Panc1 (cell line): Measurements from ENCODE around the gene PPFIA3. TPM values are rescaled to one million over a fixed set of nuclear protein-coding genes. Genes with fewer than 3 reads are reported as not detected.

Experiments
- ATAC-seq: fragments of 200-7000 bp; cut with Tn5 transposase; 2 replicates; pipeline ENCODE4 v1.9.1; 2020; ENCODE audit warnings: mild to moderate bottlenecking, moderate library complexity
- BruUV-seq: library from RNA; stranded (reverse); fragments of 400-500 nt; replicated peaks from 2 replicates; lab custom pipeline; 2021; lab: Mats Ljungman, UMichigan
- CTCF ChIA-PET: fragments of 300-600 bp; sonication (Branson Sonifier 250); formaldehyde crosslinking; loops from one replicate; lab custom pipeline; 2022; ENCODE audit warnings: antibody characterized with exemption; lab: Charles Lee
- POLR2A ChIA-PET: fragments of 300-600 bp; sonication (Branson Sonifier 250); formaldehyde crosslinking; loops from one replicate; lab custom pipeline; 2022; ENCODE audit warnings: antibody characterized with exemption; lab: Charles Lee
- DNase-seq: peaks from one replicate; pipeline ENCODE4 v3.0.0-alpha.2; 2010; ENCODE audit warnings: low read depth, low spot score
- H3K27ac ChIP-seq: 2 replicates; pipeline ENCODE4 v1.5.1; 2011; ENCODE audit warnings: mild to moderate bottlenecking, low read length, inconsistent platforms
- H3K27me3 ChIP-seq: fragments of 200-500 bp; sonication (Bioruptor generic); 2 replicates; pipeline ENCODE4 v1.6.0; 2014; ENCODE audit warnings: low read length, inconsistent platforms; ENCODE audit not compliant: control insufficient read depth, insufficient read depth
- H3K36me3 ChIP-seq: fragments of 200-500 bp; sonication (Bioruptor generic); 2 replicates; pipeline ENCODE4 v1.5.1; 2014; ENCODE audit warnings: inconsistent platforms, mild to moderate bottlenecking, low read length, moderate library complexity; ENCODE audit not compliant: control insufficient read depth, insufficient read depth
- H3K4me1 ChIP-seq: 2 replicates; pipeline ENCODE4 v1.5.1; 2011; ENCODE audit warnings: inconsistent platforms, mild to moderate bottlenecking, low read length, moderate library complexity; ENCODE audit not compliant: control insufficient read depth, insufficient read depth
- H3K4me3 ChIP-seq, 2 experiments: 2 replicates each; pipeline ENCODE4 v1.5.1; 2011 to 2012; ENCODE audit warnings: low read depth in 2 of 2, low read length in 2 of 2, mild to moderate bottlenecking in 2 of 2, inconsistent platforms in 1 of 2, moderate library complexity in 1 of 2
- H3K9me3 ChIP-seq: fragments of 200-500 bp; sonication (Bioruptor generic); 2 replicates; pipeline ENCODE4 v1.5.1; 2014; ENCODE audit warnings: low read depth, mild to moderate bottlenecking, inconsistent platforms, low read length, moderate library complexity; ENCODE audit not compliant: control insufficient read depth, insufficient read depth
- CTCF ChIP-seq: fragments of 450-650 bp; IDR thresholded peaks from 2 replicates; pipeline ENCODE4 v1.5.1; 2017; ENCODE audit warnings: mild to moderate bottlenecking
- POLR2AphosphoS5 ChIP-seq: IDR thresholded peaks from 2 replicates; pipeline ENCODE4 v1.6.1; 2012; ENCODE audit warnings: mild to moderate bottlenecking, low read depth, low read length, moderate library complexity
- REST ChIP-seq, 2 experiments: IDR thresholded peaks; 2 replicates each; pipeline ENCODE4 v1.6.1; 2011 to 2012; ENCODE audit warnings: low read depth in 2 of 2, control low read depth in 1 of 2, low read length in 1 of 2, mild to moderate bottlenecking in 1 of 2, moderate library complexity in 1 of 2; ENCODE audit not compliant: insufficient read depth in 1 of 2
- SIN3A ChIP-seq: IDR thresholded peaks from 2 replicates; pipeline ENCODE4 v1.6.1; 2012; ENCODE audit warnings: low read depth, mild to moderate bottlenecking, low read length, moderate library complexity, borderline replicate concordance; ENCODE audit not compliant: insufficient read depth
- TCF7L2 ChIP-seq: IDR thresholded peaks from 2 replicates; pipeline ENCODE4 v1.6.1; 2011; ENCODE audit warnings: mild to moderate bottlenecking, low read depth, low read length, inconsistent platforms
- in situ Hi-C: cut with HindIII; loops from 2 replicates; pipeline ENCODE4 v1.10.0; 2016; ENCODE audit warnings: low sequenced_read_pairs, low pct_unique_long_range_greater_than_20kb
- intact Hi-C: fragments of 100-400 bp; cut with micrococcal nuclease; formaldehyde crosslinking; loops from one replicate; pipeline ENCODE4 v1.10.0; 2022; ENCODE audit not compliant: unreplicated experiment
- total RNA-seq: library from RNA; stranded (reverse); gene quantifications from one replicate; pipeline ENCODE4 v1.2.1, GENCODE V29; 2021; ENCODE audit not compliant: unreplicated experiment

Gene PPFIA3
- total RNA-seq, 1 experiment from 2014 or later, result 21.7 TPM

GRCh38 chr19:49114630-49115363 lies 4.5 kb upstream of the PPFIA3 start:
- in situ Hi-C loops (no loop called here), intact Hi-C loops (no loop called here)
- H3K4me3 ChIP-seq, result peak overlapping the region; percentile 46 to 60
- no peak overlapping the region for H3K27ac ChIP-seq
- CTCF ChIA-PET, result interaction anchor here (0.6 to 1.9 kb wide), 8 partner anchors 13 to 212 kb away, joined by 3 to 6 read pairs (median 4); no protein-coding TSS in a partner anchor
- H3K9me3 ChIP-seq, result no peaks in the 10 kb centered on the region
- BruUV-seq, result no TSS peak
- DNase-seq (no peak), ATAC-seq (no peak)
- TF ChIP-seq TCF7L2 (no peak), POLR2AphosphoS5 (no peak), REST (IDR thresholded peaks at IDR 0.05; ENCODE audit: insufficient read depth in 1 of 2, low read depth in 2 of 2, low read length in 1 of 2) (no peak), SIN3A (no peak)
- POLR2A ChIA-PET, result interaction anchor here (0.6 kb wide), 1 partner anchor 1541 kb away, joined by 5 read pairs; no protein-coding TSS in a partner anchor
- H3K36me3 ChIP-seq, result no peaks in the 10 kb centered on the region
- H3K27me3 ChIP-seq, result no peaks in the 10 kb centered on the region
- peaks cover 11% of the 10 kb centered on the region for H3K4me1 ChIP-seq

- no peak overlapping the region for H3K4me3 ChIP-seq
- ChIA-PET CTCF (no interaction called here), POLR2A (no interaction called here)
- H3K36me3 ChIP-seq, result no peaks in the 10 kb centered on the region
- H3K27me3 ChIP-seq, result no peaks in the 10 kb centered on the region
- no peaks in the 10 kb centered on the region for H3K9me3 ChIP-seq
- TF ChIP-seq SIN3A, result no peak
- no peak for TF ChIP-seq CTCF
- TF ChIP-seq POLR2AphosphoS5, result no peak
- no peak for TF ChIP-seq REST (IDR thresholded peaks at IDR 0.05; ENCODE audit: insufficient read depth in 1 of 2, low read depth in 2 of 2, low read length in 1 of 2)
- no peak for TF ChIP-seq TCF7L2
- no peak for DNase-seq
- intact Hi-C loops, result no loop called here
- H3K27ac ChIP-seq, result no peak overlapping the region
- ATAC-seq, result no peak
- peaks cover 11% of the 10 kb centered on the region for H3K4me1 ChIP-seq
- no TSS peak for BruUV-seq
- in situ Hi-C loops, result no loop called here
These were observed 2.8 kb upstream of the PPFIA3 start for GRCh38 chr19:49116544-49116943.
